IMR-90 (cell line): ENCODE data around the gene RAB31. TPM values are rescaled to one million over a fixed set of nuclear protein-coding genes. Genes with fewer than 3 reads are reported as not detected.
A peak's percentile ranks its signal among the peaks of the same experiment; 100 is the strongest.

Source experiments
- ATAC-seq: fragments of 200-7000 bp; cut with Tn5 transposase; 2 replicates; pipeline ENCODE4 v1.9.1; 2020; ENCODE audit warnings: low read depth, mild to moderate bottlenecking, moderate library complexity
- BruUV-seq: library from RNA; stranded (reverse); fragments of 400-500 nt; replicated peaks from 2 replicates; lab custom pipeline; 2021; lab: Mats Ljungman, UMichigan
- CTCF ChIA-PET: fragments of 300-600 bp; formaldehyde crosslinking; extraction: SDS; loops from one replicate; lab custom pipeline; 2021; ENCODE audit warnings: antibody characterized with exemption; lab: Yijun Ruan, JAX
- POLR2A ChIA-PET: fragments of 300-600 bp; sonication (Branson Sonifier 250); formaldehyde crosslinking; loops from one replicate; lab custom pipeline; 2022; ENCODE audit warnings: antibody characterized with exemption; ENCODE audit not compliant: unreplicated experiment; lab: Charles Lee
- DNase-seq: peaks from one replicate; pipeline ENCODE4 v3.0.0; 2013
- H2AFZ ChIP-seq: replicated peaks from 2 replicates; pipeline ENCODE3; 2013; ENCODE audit warnings: low read length, mild to moderate bottlenecking; ENCODE audit not compliant: poor library complexity
- H2AK5ac ChIP-seq: 2 replicates; pipeline ENCODE4 v1.6.1; 2013; ENCODE audit warnings: low read depth, low read length, inconsistent platforms
- H2AK9ac ChIP-seq: replicated peaks from 2 replicates; pipeline ENCODE3; 2013; ENCODE audit warnings: mild to moderate bottlenecking, low read depth, low read length, moderate library complexity; ENCODE audit not compliant: poor library complexity
- H2BK120ac ChIP-seq: 2 replicates; pipeline ENCODE4 v1.6.1; 2013; ENCODE audit warnings: low read depth, low read length, inconsistent platforms
- H2BK15ac ChIP-seq: 3 replicates; pipeline ENCODE4 v1.6.1; 2013; ENCODE audit warnings: low read depth, low read length, inconsistent platforms
- H2BK20ac ChIP-seq: 2 replicates; pipeline ENCODE4 v1.6.1; 2013; ENCODE audit warnings: low read depth, mild to moderate bottlenecking, inconsistent platforms, low read length, moderate library complexity
- H2BK5ac ChIP-seq: 2 replicates; pipeline ENCODE4 v1.6.1; 2013; ENCODE audit warnings: mild to moderate bottlenecking, low read depth, low read length, inconsistent platforms; ENCODE audit not compliant: poor library complexity, severe bottlenecking
- H3K14ac ChIP-seq: replicated peaks from 2 replicates; pipeline ENCODE4 v1.6.1; 2013; ENCODE audit warnings: low read depth, low read length, inconsistent platforms
- H3K18ac ChIP-seq: 2 replicates; pipeline ENCODE4 v1.6.1; 2013; ENCODE audit warnings: low read depth, low read length, control low read depth
- H3K23ac ChIP-seq: 2 replicates; pipeline ENCODE4 v1.6.1; 2013; ENCODE audit warnings: low read depth, low read length, inconsistent platforms
- H3K27ac ChIP-seq: 2 replicates; pipeline ENCODE4 v1.5.1; 2013; ENCODE audit warnings: mild to moderate bottlenecking, control low read depth, low read length; ENCODE audit not compliant: insufficient read depth
- H3K27me3 ChIP-seq: 2 replicates; pipeline ENCODE4 v1.6.1; 2013; ENCODE audit warnings: low read length; ENCODE audit not compliant: control insufficient read depth, insufficient read depth
- H3K36me3 ChIP-seq: 2 replicates; pipeline ENCODE4 v1.6.1; 2013; ENCODE audit warnings: low read length, mixed read lengths; ENCODE audit not compliant: control insufficient read depth, insufficient read depth
- H3K4ac ChIP-seq: 2 replicates; pipeline ENCODE4 v1.6.1; 2013; ENCODE audit warnings: low read depth, low read length, inconsistent platforms
- H3K4me1 ChIP-seq: 2 replicates; pipeline ENCODE4 v1.6.1; 2013; ENCODE audit warnings: low read length, mixed read lengths; ENCODE audit not compliant: control insufficient read depth, insufficient read depth
- H3K4me2 ChIP-seq: 2 replicates; pipeline ENCODE4 v1.6.1; 2013; ENCODE audit warnings: low read depth, mild to moderate bottlenecking, control low read depth, low read length, moderate library complexity
- H3K4me3 ChIP-seq: 2 replicates; pipeline ENCODE4 v1.5.1; 2013; ENCODE audit warnings: low read depth, mild to moderate bottlenecking, control low read depth, low read length, moderate library complexity; ENCODE audit not compliant: insufficient read depth
- H3K56ac ChIP-seq: 2 replicates; pipeline ENCODE4 v1.6.1; 2013; ENCODE audit warnings: low read length, inconsistent platforms; ENCODE audit not compliant: insufficient read depth; ENCODE audit errors: extremely low read depth
- H3K79me1 ChIP-seq, 2 experiments: 2 replicates each; pipeline ENCODE4 v1.6.1; 2013; ENCODE audit warnings: low read length in 2 of 2, inconsistent platforms in 1 of 2, low read depth in 1 of 2
- H3K9ac ChIP-seq: 2 replicates; pipeline ENCODE4 v1.6.1; 2013; ENCODE audit warnings: low read depth, low read length, control low read depth
- H3K9me1 ChIP-seq: 2 replicates; pipeline ENCODE4 v1.6.1; 2013; ENCODE audit warnings: low read length, inconsistent platforms; ENCODE audit not compliant: insufficient read depth
- H3K9me3 ChIP-seq: 2 replicates; pipeline ENCODE4 v1.6.1; 2013; ENCODE audit warnings: low read length; ENCODE audit not compliant: control insufficient read depth, insufficient read depth
- H4K20me1 ChIP-seq: 2 replicates; pipeline ENCODE4 v1.6.1; 2013; ENCODE audit warnings: low read length, inconsistent platforms; ENCODE audit not compliant: insufficient read depth
- H4K5ac ChIP-seq: 2 replicates; pipeline ENCODE4 v1.6.1; 2013; ENCODE audit warnings: mild to moderate bottlenecking, low read depth, low read length, control low read depth
- H4K8ac ChIP-seq, 2 experiments: 2 replicates each; pipeline ENCODE4 v1.6.1; 2013; ENCODE audit warnings: low read depth in 2 of 2, low read length in 2 of 2, control low read depth in 1 of 2, inconsistent platforms in 1 of 2
- H4K91ac ChIP-seq: 2 replicates; pipeline ENCODE4 v1.6.1; 2013; ENCODE audit warnings: low read depth, low read length, inconsistent platforms; ENCODE audit not compliant: insufficient read depth
- BHLHE40 ChIP-seq: fragments of 150-350 bp; IDR thresholded peaks from 2 replicates; pipeline ENCODE4 v1.6.1; 2016; ENCODE audit warnings: mild to moderate bottlenecking, low read depth, low read length
- CEBPB ChIP-seq: IDR thresholded peaks from 2 replicates; pipeline ENCODE4 v1.6.1; 2012; ENCODE audit warnings: low read depth, low read length, improper control_type of control experiment
- CHD1 ChIP-seq: IDR thresholded peaks from 2 replicates; pipeline ENCODE4 v1.6.1; 2012; ENCODE audit warnings: low read depth, low read length, improper control_type of control experiment
- FOS ChIP-seq: fragments of 150-350 bp; IDR thresholded peaks from 2 replicates; pipeline ENCODE4 v1.6.1; 2016; ENCODE audit warnings: low read depth, low read length
- MAFK ChIP-seq: IDR thresholded peaks from 2 replicates; pipeline ENCODE4 v1.6.1; 2012; ENCODE audit warnings: low read depth, low read length, improper control_type of control experiment
- MAZ ChIP-seq: IDR thresholded peaks from 2 replicates; pipeline ENCODE4 v1.6.1; 2012; ENCODE audit warnings: low read depth, mild to moderate bottlenecking, low read length, improper control_type of control experiment, moderate library complexity, borderline replicate concordance
- MXI1 ChIP-seq: IDR thresholded peaks from 2 replicates; pipeline ENCODE4 v1.6.1; 2012; ENCODE audit warnings: low read depth, mild to moderate bottlenecking, low read length, moderate library complexity, borderline replicate concordance
- NFE2L2 ChIP-seq: fragments of 150-350 bp; IDR thresholded peaks from 2 replicates; pipeline ENCODE4 v1.6.1; 2016; ENCODE audit warnings: low read depth, mild to moderate bottlenecking, low read length
- RFX5 ChIP-seq: IDR thresholded peaks from 2 replicates; pipeline ENCODE4 v1.8.0; 2012; ENCODE audit warnings: low read depth, mild to moderate bottlenecking, low read length, moderate library complexity
- SMC3 ChIP-seq: fragments of 150-350 bp; IDR thresholded peaks from 2 replicates; pipeline ENCODE4 v1.6.1; 2016; ENCODE audit warnings: low read depth, mild to moderate bottlenecking, antibody characterized with exemption, low read length, moderate library complexity
- WGBS, 2 experiments: methylation state at CpG; one replicate each; pipeline versions ENCODE4 v1.1.5 to v1.1.7; 2013; ENCODE audit warnings: missing lambda C conversion rate in 2 of 2; ENCODE audit not compliant: insufficient read length in 1 of 2; ENCODE audit errors: extremely low coverage in 2 of 2; 5-methylcytosine and 5-hydroxymethylcytosine counted together
- dilution Hi-C: fragments of 300-500 bp; cut with HindIII; formaldehyde crosslinking; loops from one replicate; pipeline ENCODE4 v1.14.3; 2018; ENCODE audit warnings: low sequenced_read_pairs; ENCODE audit not compliant: unreplicated experiment
- in situ Hi-C: fragments of 300-500 bp; cut with MboI; formaldehyde crosslinking; loops from 3 replicates; pipeline ENCODE4 v1.14.3; 2019; ENCODE audit warnings: low sequenced_read_pairs, inconsistent platforms, mixed read lengths
- intact Hi-C: fragments of 100-400 bp; cut with micrococcal nuclease; formaldehyde crosslinking; loops from 2 replicates; pipeline ENCODE4 v1.10.0; 2022
- polyA plus RNA-seq, 3 experiments: library from polyadenylated mRNA; depleted of rRNA; stranded (reverse); fragments of >200 nt; gene quantifications; 2 replicates each; pipeline ENCODE4 v1.2.3, GENCODE V29; 2012; ENCODE audit warnings: low replicate concordance in 1 of 3
- total RNA-seq: library from RNA; depleted of rRNA; stranded (reverse); fragments of >200 nt; gene quantifications from 2 replicates; pipeline ENCODE4 v1.2.3, GENCODE V29; 2012
- TF ChIP-seq, protein P1 (sequence below): fragments of 150-350 bp; IDR thresholded peaks from 2 replicates; pipeline ENCODE4 v1.6.1; 2017; ENCODE audit warnings: mild to moderate bottlenecking, antibody characterized with exemption, low read length, low read depth
- TF ChIP-seq, protein P2 (sequence below): fragments of 150-350 bp; IDR thresholded peaks from 2 replicates; pipeline ENCODE4 v1.6.1; 2016; ENCODE audit warnings: low read depth, mild to moderate bottlenecking, low read length, moderate library complexity, borderline replicate concordance
- TF ChIP-seq, protein P3 (sequence below): conservative IDR thresholded peaks from 2 replicates; pipeline ENCODE4 v1.5.1; 2012; ENCODE audit warnings: mild to moderate bottlenecking, low read depth, low read length, improper control_type of control experiment

RAB31 gene
- total and polyA plus RNA-seq, 2 of the 4 experiments (the other 2 are of a cell fraction): 13.8 to 26.9 TPM

DNA sequence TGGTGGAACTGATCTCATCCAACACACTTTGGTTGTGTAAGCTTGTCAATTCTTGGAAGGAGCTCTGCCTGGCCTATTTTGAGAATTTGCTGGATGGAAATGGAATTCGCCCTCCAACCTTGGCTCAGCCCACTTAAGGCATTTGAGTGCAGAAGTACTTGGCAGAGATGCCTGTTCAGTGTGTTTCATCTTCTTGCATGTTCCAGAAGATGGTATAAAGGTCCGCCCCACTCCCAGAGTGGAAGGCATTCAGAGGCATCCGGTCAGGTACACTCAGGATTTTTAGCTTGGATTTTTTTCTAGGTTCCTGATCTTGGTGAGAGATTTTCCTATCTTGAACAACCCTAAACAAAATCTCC, 116.4 kb downstream of the RAB31 start:
- Histone ChIP-seq H3K4me2 (no peak overlapping the region), H3K9me3 (no peaks in the 10 kb centered on the region), H4K20me1 (0 out of 2 replicates have a peak, but pooled peaks cover 3% of the 10 kb centered on the region), H2AK5ac (peak overlapping the region; percentile 82; the same call in 1 of the 2 replicates), H3K14ac (peak overlapping the region; percentile 69; the same call in 1 of the 2 replicates), H3K36me3 (no peaks in the 10 kb centered on the region), H2AK9ac (no peak overlapping the region), H4K8ac (peak overlapping the region; percentile 7 to 67; a peak in 3 of 4 replicates), H2AFZ (no peak overlapping the region), H3K79me1 (peaks cover 33 to 59% of the 10 kb centered on the region in 2 experiments), H3K23ac (peak overlapping the region; percentile 14; the same call in 1 of the 2 replicates), H3K4me1 (peaks cover 32% of the 10 kb centered on the region), H4K91ac (no peak overlapping the region; the same call in 1 of the 2 replicates), H3K9ac (no peak overlapping the region), H2BK5ac (peak overlapping the region; percentile 85), H2BK20ac (no peak overlapping the region), H3K4me3 (no peak overlapping the region), H3K27ac (no peak overlapping the region), H2BK15ac (peak overlapping the region; percentile 82; the same call in 2 of the 3 replicates), H3K27me3 (no peaks in the 10 kb centered on the region), H3K56ac (no peak overlapping the region), H4K5ac (peak overlapping the region; percentile 5; the same call in 1 of the 2 replicates), H3K18ac (peak overlapping the region; percentile 62; the same call in 1 of the 2 replicates), H3K4ac (peak overlapping the region; percentile 89; the same call in 1 of the 2 replicates), H3K9me1 (peaks cover 33% of the 10 kb centered on the region), H2BK120ac (peak overlapping the region; percentile 78; the same call in 1 of the 2 replicates)
- BruUV-seq: no TSS peak
- ChIA-PET POLR2A (no interaction called here), CTCF (no interaction called here)
- in situ Hi-C loops (no loop called here), intact Hi-C loops (loop anchor here (2.0 kb wide), 1 partner anchor 42 kb away; no protein-coding TSS in a partner anchor), dilution Hi-C loops (no loop called here)
- peak; percentile 75 for DNase-seq
- peak; percentile 5; the same call in 1 of the 2 replicates for ATAC-seq
- no peak for TF ChIP-seq MAFK
- TF ChIP-seq, protein P1, sequence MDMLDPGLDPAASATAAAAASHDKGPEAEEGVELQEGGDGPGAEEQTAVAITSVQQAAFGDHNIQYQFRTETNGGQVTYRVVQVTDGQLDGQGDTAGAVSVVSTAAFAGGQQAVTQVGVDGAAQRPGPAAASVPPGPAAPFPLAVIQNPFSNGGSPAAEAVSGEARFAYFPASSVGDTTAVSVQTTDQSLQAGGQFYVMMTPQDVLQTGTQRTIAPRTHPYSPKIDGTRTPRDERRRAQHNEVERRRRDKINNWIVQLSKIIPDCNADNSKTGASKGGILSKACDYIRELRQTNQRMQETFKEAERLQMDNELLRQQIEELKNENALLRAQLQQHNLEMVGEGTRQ: no peak
- TF ChIP-seq, protein P2, sequence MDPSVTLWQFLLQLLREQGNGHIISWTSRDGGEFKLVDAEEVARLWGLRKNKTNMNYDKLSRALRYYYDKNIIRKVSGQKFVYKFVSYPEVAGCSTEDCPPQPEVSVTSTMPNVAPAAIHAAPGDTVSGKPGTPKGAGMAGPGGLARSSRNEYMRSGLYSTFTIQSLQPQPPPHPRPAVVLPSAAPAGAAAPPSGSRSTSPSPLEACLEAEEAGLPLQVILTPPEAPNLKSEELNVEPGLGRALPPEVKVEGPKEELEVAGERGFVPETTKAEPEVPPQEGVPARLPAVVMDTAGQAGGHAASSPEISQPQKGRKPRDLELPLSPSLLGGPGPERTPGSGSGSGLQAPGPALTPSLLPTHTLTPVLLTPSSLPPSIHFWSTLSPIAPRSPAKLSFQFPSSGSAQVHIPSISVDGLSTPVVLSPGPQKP: no peak
- TF ChIP-seq CEBPB: no peak
- no peak for TF ChIP-seq MXI1
- no peak for TF ChIP-seq NFE2L2
- TF ChIP-seq FOS: no peak
- TF ChIP-seq MAZ: no peak
- no peak for TF ChIP-seq RFX5
- TF ChIP-seq CHD1: no peak
- TF ChIP-seq, protein P3, sequence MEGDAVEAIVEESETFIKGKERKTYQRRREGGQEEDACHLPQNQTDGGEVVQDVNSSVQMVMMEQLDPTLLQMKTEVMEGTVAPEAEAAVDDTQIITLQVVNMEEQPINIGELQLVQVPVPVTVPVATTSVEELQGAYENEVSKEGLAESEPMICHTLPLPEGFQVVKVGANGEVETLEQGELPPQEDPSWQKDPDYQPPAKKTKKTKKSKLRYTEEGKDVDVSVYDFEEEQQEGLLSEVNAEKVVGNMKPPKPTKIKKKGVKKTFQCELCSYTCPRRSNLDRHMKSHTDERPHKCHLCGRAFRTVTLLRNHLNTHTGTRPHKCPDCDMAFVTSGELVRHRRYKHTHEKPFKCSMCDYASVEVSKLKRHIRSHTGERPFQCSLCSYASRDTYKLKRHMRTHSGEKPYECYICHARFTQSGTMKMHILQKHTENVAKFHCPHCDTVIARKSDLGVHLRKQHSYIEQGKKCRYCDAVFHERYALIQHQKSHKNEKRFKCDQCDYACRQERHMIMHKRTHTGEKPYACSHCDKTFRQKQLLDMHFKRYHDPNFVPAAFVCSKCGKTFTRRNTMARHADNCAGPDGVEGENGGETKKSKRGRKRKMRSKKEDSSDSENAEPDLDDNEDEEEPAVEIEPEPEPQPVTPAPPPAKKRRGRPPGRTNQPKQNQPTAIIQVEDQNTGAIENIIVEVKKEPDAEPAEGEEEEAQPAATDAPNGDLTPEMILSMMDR: no peak
- TF ChIP-seq SMC3: no peak
- TF ChIP-seq BHLHE40: no peak
- WGBS, 2 experiments: 100% methylated on average over 1 of the region's 3 CpGs; no CpG with 5 or more reads in 1 of the 2 experiments
